ENCODE measurements around the gene CHAF1B.

CHAF1B gene

DNA sequence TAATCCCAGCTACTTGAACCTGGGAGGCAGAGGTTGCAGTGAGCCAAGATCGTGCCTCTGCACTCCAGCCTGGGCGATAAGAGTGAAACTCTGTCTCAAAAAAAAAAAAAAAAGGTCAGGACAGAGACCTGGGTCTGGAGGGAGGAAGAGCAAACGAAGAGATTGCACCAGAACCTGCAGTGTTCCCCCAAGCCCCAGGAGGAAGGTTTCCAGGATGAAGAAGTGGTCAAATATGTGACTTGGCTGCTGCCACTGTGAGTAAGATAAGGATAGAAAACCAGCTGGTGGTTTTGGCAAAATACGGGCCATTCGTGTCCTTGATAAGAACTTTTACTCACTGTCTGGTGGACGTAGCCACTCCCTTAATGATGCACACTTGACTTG lies 52.5 kb downstream of the CHAF1B start:
- no peak overlapping the region for H2AFZ ChIP-seq (ENCODE audit: low read depth, low read length)

DNA sequence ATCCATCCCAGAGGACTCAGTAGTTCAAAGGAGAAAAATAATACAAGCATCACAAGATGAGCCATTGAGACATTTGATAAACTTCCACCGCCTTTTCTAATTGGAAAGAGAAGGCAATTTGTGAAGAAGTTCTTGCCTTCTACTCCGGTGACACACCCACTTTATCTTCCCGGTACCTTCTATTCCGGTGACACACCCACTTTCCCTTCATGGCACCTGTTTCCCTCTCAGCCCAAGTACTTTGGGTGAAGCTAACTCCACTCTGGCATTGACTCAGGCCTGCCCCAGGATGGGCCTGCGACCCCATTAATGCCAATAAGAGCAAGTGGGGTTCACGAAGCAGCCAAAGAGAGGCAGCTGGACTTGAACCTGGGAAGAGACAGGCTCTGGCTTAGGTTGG lies 56.5 kb downstream of the CHAF1B start:
- Histone ChIP-seq H2AFZ (ENCODE audit: low read depth, low read length) (no peak overlapping the region), H3K4me3 (ENCODE audit: low read length) (no peak overlapping the region), H3K4me1 (ENCODE audit: insufficient read depth, low read length) (no peaks in the 10 kb centered on the region), H3K36me3 (ENCODE audit: insufficient read depth, low read length) (no peaks in the 10 kb centered on the region), H3K9me3 (ENCODE audit: low read length) (no peaks in the 10 kb centered on the region), H3K27me3 (ENCODE audit: insufficient read depth, low read length) (no peaks in the 10 kb centered on the region)

More for the DNA sequence above, 52.5 kb downstream of the CHAF1B start:
- no peaks in the 10 kb centered on the region for H3K9me3 ChIP-seq (ENCODE audit: low read length)
- no peaks in the 10 kb centered on the region for H3K4me1 ChIP-seq (ENCODE audit: insufficient read depth, low read length)
- no peaks in the 10 kb centered on the region for H3K27me3 ChIP-seq (ENCODE audit: insufficient read depth, low read length)
- H3K36me3 ChIP-seq (ENCODE audit: insufficient read depth, low read length), result no peaks in the 10 kb centered on the region
- H3K4me3 ChIP-seq (ENCODE audit: low read length), result no peak overlapping the region

DNA sequence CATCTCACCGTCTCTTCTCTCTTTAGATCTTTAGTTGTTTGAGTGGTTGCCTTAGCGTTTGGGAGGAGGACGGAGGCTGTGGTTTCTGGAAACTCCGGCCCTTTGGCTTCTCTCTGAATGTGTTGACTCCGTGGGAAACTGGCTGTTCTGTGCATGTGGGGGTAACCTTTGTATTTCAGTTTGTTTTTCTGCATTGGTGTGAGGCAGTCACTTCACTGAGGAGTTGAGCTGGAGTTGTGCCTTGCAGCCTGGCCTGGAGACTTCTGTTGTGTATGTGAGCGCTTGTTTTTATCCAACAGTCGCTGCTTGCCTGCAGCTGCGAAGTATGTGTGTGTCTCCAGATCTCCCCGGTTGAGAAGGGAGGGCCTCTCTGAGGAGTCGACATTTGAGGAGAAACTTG lies 61.1 kb downstream of the CHAF1B start:
- H3K36me3 ChIP-seq (ENCODE audit: insufficient read depth, low read length), result no peaks in the 10 kb centered on the region
- H3K4me3 ChIP-seq (ENCODE audit: low read length), result no peak overlapping the region
- H3K9me3 ChIP-seq (ENCODE audit: low read length), result no peaks in the 10 kb centered on the region
- no peaks in the 10 kb centered on the region for H3K4me1 ChIP-seq (ENCODE audit: insufficient read depth, low read length)
- no peak overlapping the region for H2AFZ ChIP-seq (ENCODE audit: low read depth, low read length)
- H3K27me3 ChIP-seq (ENCODE audit: insufficient read depth, low read length), result no peaks in the 10 kb centered on the region

DNA sequence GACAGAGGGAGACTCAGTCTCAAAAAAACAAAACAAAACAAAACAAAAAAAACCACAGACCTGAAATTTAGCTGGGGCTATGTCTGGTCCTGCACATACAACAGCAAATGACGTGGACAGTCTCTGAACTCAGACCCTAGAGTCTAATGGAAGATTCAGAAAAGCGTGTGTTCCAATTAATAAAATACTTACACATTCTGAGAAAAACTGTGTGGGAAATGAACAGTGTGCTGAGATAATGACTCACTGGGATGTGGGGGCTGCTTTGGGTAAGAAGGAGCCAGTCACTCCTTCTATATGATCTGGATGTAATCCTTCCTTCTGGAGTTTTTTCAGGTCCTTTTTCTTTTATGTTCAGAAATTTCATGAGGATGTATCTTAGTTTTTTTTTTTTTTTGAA lies 65.3 kb downstream of the CHAF1B start:
- Histone ChIP-seq H3K36me3 (ENCODE audit: insufficient read depth, low read length) (no peaks in the 10 kb centered on the region), H3K4me3 (ENCODE audit: low read length) (no peak overlapping the region), H3K4me1 (ENCODE audit: insufficient read depth, low read length) (no peaks in the 10 kb centered on the region), H3K27me3 (ENCODE audit: insufficient read depth, low read length) (no peaks in the 10 kb centered on the region), H3K9me3 (ENCODE audit: low read length) (no peaks in the 10 kb centered on the region), H2AFZ (ENCODE audit: low read depth, low read length) (no peak overlapping the region)

DNA sequence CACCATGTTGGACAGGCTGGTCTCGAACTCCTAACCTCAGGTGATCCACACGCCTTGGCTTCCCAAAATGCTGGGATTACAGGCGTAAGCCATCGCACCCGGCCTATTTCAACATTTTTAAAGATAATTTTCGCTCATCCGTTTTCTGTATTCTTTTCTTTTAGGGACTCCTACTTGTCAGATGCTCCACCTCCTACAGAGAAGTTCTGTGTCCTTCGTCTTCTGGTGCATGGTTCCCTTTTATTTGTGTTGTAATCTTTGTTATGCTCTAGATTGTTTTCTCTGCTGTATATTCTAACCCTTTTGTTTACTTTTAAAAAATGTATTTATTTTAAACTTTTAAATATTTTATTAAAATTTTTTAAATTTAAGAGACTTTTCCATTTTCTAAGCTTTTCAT lies 66.3 kb downstream of the CHAF1B start:
- no peak overlapping the region for H3K4me3 ChIP-seq (ENCODE audit: low read length)
- no peaks in the 10 kb centered on the region for H3K9me3 ChIP-seq (ENCODE audit: low read length)
- H2AFZ ChIP-seq (ENCODE audit: low read depth, low read length), result no peak overlapping the region
- H3K36me3 ChIP-seq (ENCODE audit: insufficient read depth, low read length), result no peaks in the 10 kb centered on the region
- no peaks in the 10 kb centered on the region for H3K27me3 ChIP-seq (ENCODE audit: insufficient read depth, low read length)
- no peaks in the 10 kb centered on the region for H3K4me1 ChIP-seq (ENCODE audit: insufficient read depth, low read length)

DNA sequence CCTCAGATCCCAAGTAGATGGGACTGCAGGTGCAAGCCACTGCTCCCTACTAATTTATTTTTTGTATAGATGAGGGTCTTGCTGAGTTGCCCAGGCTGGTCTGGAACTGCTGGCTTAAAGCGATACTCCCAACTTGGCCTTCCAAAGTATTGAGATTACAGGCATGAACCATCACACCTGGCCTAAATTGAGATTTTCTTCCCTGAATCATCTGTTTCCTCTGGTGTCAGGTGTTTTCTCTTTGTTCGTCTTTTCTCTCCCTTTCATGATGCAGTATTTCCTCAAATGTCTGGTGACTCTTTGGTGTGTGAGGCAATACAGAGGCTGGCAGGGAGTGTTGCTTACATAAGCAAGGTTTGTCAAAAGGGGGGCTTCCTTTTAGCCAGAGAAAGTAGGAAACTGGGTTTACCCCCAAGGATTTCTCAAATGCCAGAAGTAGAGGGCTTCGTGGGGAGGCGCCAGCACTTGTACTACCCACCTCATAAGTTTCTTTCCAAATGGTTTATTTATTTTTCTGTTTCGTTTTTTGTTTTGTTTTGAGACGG lies 67.2 kb downstream of the CHAF1B start:
- Histone ChIP-seq H2AFZ (ENCODE audit: low read depth, low read length) (no peak overlapping the region), H3K9me3 (ENCODE audit: low read length) (no peaks in the 10 kb centered on the region), H3K4me3 (ENCODE audit: low read length) (no peak overlapping the region), H3K27me3 (ENCODE audit: insufficient read depth, low read length) (no peaks in the 10 kb centered on the region), H3K36me3 (ENCODE audit: insufficient read depth, low read length) (no peaks in the 10 kb centered on the region), H3K4me1 (ENCODE audit: insufficient read depth, low read length) (no peaks in the 10 kb centered on the region)

DNA sequence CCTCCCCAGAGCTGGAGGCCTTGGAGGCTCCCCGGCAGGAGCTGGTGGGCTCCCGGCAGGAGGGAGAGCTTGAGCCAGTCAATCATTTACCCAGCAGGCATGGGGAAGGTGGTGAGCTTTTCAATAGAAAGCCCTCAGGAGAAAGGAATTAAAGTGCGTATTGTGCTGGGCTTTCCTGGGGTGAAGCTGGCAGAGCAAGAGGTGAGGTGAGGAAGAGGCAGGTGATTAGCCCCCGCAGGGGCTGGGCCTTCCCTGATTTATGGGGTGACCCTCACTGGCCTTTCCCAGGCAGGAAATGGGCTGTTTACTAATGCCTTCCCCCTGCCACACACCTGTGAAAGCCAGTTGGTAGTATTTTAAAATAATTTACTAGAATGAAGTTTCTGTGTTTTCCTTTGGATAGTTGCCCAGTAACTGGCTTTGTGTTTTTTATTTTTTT lies 68.9 kb downstream of the CHAF1B start:
- Histone ChIP-seq H3K4me3 (ENCODE audit: low read length) (no peak overlapping the region), H3K9me3 (ENCODE audit: low read length) (no peaks in the 10 kb centered on the region)

DNA sequence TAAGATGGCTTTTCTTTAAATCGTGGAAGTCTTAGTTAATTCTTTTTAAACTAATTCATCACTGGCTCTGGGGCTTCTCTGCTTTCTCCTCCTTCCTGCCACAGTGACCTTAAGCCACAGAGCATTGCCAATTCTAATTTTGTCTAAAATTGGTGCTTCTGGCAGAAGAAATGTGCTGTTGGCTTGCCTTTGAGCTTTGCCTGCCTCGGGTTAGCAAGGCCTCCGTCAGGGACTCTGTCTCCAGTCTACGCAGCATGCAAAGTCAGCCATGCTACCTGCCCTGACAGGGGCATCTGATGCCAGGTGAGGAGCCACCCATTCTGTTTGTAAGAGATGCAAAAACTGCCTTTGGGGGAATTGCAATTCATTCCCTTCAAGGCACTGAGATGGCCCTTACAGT lies 69.5 kb downstream of the CHAF1B start:
- Histone ChIP-seq H3K9me3 (ENCODE audit: low read length) (no peaks in the 10 kb centered on the region), H3K36me3 (ENCODE audit: insufficient read depth, low read length) (no peaks in the 10 kb centered on the region), H3K4me1 (ENCODE audit: insufficient read depth, low read length) (no peaks in the 10 kb centered on the region), H3K4me3 (ENCODE audit: low read length) (no peak overlapping the region), H3K27me3 (ENCODE audit: insufficient read depth, low read length) (no peaks in the 10 kb centered on the region), H2AFZ (ENCODE audit: low read depth, low read length) (no peak overlapping the region)

More for the DNA sequence above, 68.9 kb downstream of the CHAF1B start:
- Histone ChIP-seq H3K4me1 (ENCODE audit: insufficient read depth, low read length) (no peaks in the 10 kb centered on the region), H3K27me3 (ENCODE audit: insufficient read depth, low read length) (no peaks in the 10 kb centered on the region), H3K36me3 (ENCODE audit: insufficient read depth, low read length) (no peaks in the 10 kb centered on the region), H2AFZ (ENCODE audit: low read depth, low read length) (no peak overlapping the region)

DNA sequence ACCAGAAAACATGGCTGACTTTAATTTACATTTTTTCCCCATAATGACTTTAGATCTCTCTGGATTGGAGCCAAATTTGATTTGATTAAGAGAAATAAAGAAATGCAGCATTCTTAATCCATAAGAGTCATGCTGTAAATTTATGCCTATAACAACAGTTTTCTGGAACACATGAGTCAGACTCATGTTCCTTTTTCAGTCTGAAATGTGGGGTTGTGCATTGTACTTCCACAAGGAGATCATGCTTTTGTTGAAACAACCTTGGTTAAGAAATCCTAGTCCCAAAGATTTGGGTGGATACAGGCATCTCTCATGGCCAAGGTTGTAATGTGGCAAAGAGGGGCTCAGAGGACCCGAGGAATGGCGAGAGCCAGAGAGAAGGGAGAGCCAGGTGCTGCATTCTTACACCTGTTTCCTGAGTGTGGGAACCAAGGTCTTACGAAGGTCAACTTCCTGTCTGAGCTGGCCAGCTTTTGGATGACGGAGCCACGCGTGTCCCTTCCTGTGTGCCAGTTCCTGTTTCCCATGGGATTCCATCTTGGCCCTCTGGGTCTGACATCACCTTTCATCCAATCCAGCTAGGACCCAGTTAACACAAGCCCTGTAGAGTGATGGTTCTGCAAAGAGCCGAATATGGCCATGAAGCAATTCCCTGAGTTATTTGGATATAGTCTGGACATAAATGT lies 71.7 kb downstream of the CHAF1B start:
- H3K4me3 ChIP-seq (ENCODE audit: low read length), result no peak overlapping the region
- H3K27me3 ChIP-seq (ENCODE audit: insufficient read depth, low read length), result peaks cover 4% of the 10 kb centered on the region
- H2AFZ ChIP-seq (ENCODE audit: low read depth, low read length), result no peak overlapping the region
- no peaks in the 10 kb centered on the region for H3K36me3 ChIP-seq (ENCODE audit: insufficient read depth, low read length)
- H3K4me1 ChIP-seq (ENCODE audit: insufficient read depth, low read length), result no peaks in the 10 kb centered on the region
- no peaks in the 10 kb centered on the region for H3K9me3 ChIP-seq (ENCODE audit: low read length)

DNA sequence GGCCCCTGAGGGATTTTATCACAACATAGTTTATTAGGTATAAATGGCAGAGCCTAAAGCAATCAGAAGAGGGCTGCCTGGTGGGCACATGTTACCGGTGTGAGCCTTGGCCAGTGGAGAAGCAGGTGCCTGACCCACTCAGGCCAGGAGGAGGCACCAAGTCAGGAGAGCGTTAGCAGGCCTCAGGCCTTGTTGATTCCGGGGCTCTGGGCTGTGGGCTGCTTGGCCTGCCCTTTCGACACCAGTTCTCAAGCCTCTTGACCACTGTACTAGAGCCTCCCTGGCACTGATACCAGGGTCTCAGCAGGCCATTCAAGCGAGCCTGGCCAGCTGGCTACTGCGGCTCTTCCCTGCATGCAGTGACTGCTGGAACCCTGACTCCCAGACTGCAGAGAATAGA lies 73.9 kb downstream of the CHAF1B start:
- H3K9me3 ChIP-seq (ENCODE audit: low read length), result no peaks in the 10 kb centered on the region
- H2AFZ ChIP-seq (ENCODE audit: low read depth, low read length), result no peak overlapping the region
- no peak overlapping the region for H3K4me3 ChIP-seq (ENCODE audit: low read length)
- H3K27me3 ChIP-seq (ENCODE audit: insufficient read depth, low read length), result peaks cover 4% of the 10 kb centered on the region
- H3K36me3 ChIP-seq (ENCODE audit: insufficient read depth, low read length), result no peaks in the 10 kb centered on the region
- H3K4me1 ChIP-seq (ENCODE audit: insufficient read depth, low read length), result no peaks in the 10 kb centered on the region

DNA sequence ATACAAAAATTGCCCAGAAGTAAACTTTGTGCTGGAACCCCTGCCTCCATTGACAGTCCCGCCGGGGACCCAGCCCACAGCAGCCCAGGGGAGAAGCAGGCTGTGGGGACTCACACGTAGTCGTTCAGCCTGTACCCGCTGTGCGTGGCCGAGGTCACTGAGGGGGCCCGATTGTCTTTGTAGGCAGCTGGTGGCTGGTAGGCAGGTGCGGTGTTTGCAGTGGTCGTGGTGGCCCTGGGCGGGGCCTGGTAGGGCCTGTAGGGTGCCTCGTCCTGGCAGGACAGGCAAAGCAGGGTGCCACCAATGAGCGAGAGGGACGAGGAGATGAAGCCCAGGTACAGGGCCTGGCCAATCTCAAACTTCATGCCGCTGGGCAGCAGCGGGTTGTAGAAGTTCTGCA lies 75.7 kb downstream of the CHAF1B start:
- Histone ChIP-seq H3K9me3 (ENCODE audit: low read length) (no peaks in the 10 kb centered on the region), H3K27me3 (ENCODE audit: insufficient read depth, low read length) (peaks cover 9% of the 10 kb centered on the region), H2AFZ (ENCODE audit: low read depth, low read length) (no peak overlapping the region), H3K4me3 (ENCODE audit: low read length) (no peak overlapping the region), H3K4me1 (ENCODE audit: insufficient read depth, low read length) (no peaks in the 10 kb centered on the region), H3K36me3 (ENCODE audit: insufficient read depth, low read length) (no peaks in the 10 kb centered on the region)

DNA sequence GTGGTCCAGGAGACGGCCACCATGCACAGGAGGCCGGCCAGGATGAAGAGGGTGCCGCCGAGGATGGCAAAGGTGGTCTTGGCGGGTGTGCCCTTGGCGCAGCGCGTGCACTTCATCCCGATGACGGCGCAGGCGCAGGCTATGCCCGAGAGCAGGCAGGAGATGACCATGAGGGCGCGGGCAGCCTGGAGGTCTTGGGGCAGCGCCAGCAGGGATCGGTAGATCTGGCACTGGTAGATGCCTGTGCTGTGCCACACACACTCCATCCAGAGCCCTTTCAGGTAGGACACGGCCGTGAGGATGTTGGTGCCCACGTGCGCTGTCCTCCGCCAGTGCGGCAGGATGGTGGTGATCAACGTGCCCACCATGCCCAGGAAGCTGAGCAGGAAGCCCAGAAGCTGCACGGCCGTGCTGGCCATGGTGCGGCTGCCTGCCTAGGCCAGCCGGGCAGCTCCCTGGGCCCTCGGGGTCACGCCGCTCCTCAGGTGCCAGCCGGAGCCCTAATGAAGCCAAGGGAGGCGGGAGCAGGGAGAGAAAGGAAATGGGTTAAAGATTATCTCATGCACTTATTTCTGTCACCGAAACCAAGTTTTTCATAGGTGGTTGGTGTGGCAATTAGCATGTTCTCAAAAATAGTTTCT lies 76.2 kb downstream of the CHAF1B start:
- no peak overlapping the region for H3K4me3 ChIP-seq (ENCODE audit: low read length)
- no peaks in the 10 kb centered on the region for H3K9me3 ChIP-seq (ENCODE audit: low read length)
- H3K4me1 ChIP-seq (ENCODE audit: insufficient read depth, low read length), result no peaks in the 10 kb centered on the region
- peaks cover 9% of the 10 kb centered on the region for H3K27me3 ChIP-seq (ENCODE audit: insufficient read depth, low read length)
- no peak overlapping the region for H2AFZ ChIP-seq (ENCODE audit: low read depth, low read length)
- no peaks in the 10 kb centered on the region for H3K36me3 ChIP-seq (ENCODE audit: insufficient read depth, low read length)

DNA sequence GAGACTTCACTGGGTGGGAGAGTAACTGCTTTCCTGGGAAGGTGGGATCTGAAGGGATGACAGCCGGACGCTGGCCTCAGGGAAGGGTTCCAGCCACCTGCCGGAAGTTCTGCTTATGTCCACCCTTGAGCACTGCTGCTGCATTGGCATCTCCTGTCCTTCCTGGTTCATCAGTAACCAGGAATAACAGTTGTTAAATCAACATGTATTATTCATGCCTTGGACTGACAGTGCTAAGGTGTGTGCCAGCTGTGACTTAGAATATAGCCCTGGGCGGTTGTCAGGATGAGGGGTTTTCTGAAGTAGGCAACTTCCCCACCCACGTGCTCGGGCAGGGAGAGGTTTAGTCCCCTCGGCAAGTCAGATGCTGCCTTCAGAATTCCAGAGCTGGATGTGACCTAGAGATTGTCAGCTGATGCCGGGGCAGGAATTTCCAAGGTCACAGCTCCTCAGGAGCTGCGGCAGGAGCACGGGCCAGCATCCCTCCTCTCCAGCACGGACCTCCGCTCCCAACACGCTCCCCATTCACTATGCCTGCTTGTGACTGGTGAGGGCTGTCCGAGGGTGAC lies 76.8 kb downstream of the CHAF1B start:
- H3K9me3 ChIP-seq (ENCODE audit: low read length), result no peaks in the 10 kb centered on the region
- no peaks in the 10 kb centered on the region for H3K4me1 ChIP-seq (ENCODE audit: insufficient read depth, low read length)
- H3K36me3 ChIP-seq (ENCODE audit: insufficient read depth, low read length), result no peaks in the 10 kb centered on the region
- H2AFZ ChIP-seq (ENCODE audit: low read depth, low read length), result no peak overlapping the region
- no peak overlapping the region for H3K4me3 ChIP-seq (ENCODE audit: low read length)
- peaks cover 9% of the 10 kb centered on the region for H3K27me3 ChIP-seq (ENCODE audit: insufficient read depth, low read length)
